ENCODE data around the gene TBC1D2. TPM values are rescaled to one million over a fixed set of nuclear protein-coding genes. Genes with fewer than 3 reads are reported as not detected.

Gene TBC1D2
- total and polyA plus RNA-seq, 2 of the 13 experiments (the other 11 are each of a cell fraction or from before 2014, with no cell fraction given) = 2.0 to 2.8 TPM

DNA sequence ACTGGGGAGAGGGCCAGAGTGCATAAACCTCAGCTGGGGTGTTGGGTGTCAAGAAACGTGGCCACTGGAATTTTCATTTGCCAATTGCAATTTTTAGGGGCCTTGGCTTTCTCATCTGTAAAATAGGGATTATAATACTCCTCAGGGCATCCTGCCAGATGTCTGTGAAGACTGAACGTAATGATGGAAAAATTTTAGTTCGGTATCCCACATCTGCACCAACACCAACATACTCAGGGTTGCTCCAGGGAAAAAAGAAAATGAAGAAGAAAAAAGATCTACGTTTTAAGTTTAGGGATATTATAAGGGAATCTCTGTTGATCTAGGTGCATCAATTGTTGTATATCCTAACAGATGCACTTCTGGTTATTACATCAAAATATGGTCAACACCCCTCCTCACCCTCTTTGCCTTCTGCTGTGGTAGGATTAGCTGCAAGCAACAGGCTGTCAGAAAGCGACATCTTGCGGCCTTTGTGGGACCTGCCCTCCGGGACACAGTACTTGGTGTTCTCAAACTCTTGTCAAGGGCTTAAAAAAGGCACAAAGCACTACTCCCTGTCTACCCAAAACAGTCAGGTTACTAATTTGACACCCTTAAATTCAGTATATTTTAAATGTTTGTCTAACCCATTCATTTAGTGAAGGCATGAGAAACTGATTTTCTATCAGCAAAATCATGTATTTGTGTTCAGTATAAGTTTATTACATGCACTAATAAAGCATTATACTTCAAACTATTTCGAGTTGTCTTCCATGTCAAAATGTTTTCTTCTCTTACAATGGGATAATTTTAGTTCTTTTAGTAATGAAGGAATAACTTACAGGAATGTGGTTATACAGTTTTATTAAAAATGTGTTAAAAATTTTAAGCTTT is 8.3 kb upstream of the TBC1D2 start (continued):
- no peak for TF ChIP-seq ZBTB3 (CRISPR knock-in tag; IDR thresholded peaks at IDR 0.05; ENCODE audit: borderline replicate concordance, low read depth)
- 0 out of 2 replicates have a peak, but pooled peaks have one; percentile 37 for TF ChIP-seq MIER2 (CRISPR knock-in tag; IDR thresholded peaks at IDR 0.05)
- TF ChIP-seq, protein P1, sequence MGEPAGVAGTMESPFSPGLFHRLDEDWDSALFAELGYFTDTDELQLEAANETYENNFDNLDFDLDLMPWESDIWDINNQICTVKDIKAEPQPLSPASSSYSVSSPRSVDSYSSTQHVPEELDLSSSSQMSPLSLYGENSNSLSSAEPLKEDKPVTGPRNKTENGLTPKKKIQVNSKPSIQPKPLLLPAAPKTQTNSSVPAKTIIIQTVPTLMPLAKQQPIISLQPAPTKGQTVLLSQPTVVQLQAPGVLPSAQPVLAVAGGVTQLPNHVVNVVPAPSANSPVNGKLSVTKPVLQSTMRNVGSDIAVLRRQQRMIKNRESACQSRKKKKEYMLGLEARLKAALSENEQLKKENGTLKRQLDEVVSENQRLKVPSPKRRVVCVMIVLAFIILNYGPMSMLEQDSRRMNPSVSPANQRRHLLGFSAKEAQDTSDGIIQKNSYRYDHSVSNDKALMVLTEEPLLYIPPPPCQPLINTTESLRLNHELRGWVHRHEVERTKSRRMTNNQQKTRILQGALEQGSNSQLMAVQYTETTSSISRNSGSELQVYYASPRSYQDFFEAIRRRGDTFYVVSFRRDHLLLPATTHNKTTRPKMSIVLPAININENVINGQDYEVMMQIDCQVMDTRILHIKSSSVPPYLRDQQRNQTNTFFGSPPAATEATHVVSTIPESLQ (CRISPR knock-in tag; conservative IDR thresholded peaks at IDR 0.05) = no peak
- 0 out of 2 replicates have a peak, but pooled peaks have one; percentile 35 for TF ChIP-seq ZKSCAN8 (CRISPR knock-in tag; IDR thresholded peaks at IDR 0.05; ENCODE audit: borderline replicate concordance)
- TF ChIP-seq KLF16 (CRISPR knock-in tag; IDR thresholded peaks at IDR 0.05) = 0 out of 4 replicates have a peak, but pooled peaks of 1 of the 2 experiments have one; percentile 40
- no peak for TF ChIP-seq ATAD3A (CRISPR knock-in tag; IDR thresholded peaks at IDR 0.05)
- no peak for TF ChIP-seq FOXK1 (CRISPR knock-in tag; IDR thresholded peaks at IDR 0.05; ENCODE audit: borderline replicate concordance, low read depth)
- no peak for TF ChIP-seq SOX13 (IDR thresholded peaks at IDR 0.05)
- 0 out of 4 replicates have a peak, but pooled peaks of 1 of the 2 experiments have one; percentile 10 for TF ChIP-seq SOX13 (CRISPR knock-in tag; conservative IDR thresholded peaks at IDR 0.05 in 1 of 2, IDR thresholded peaks at IDR 0.05 in 1 of 2)
- peak; percentile 39; the same call in 1 of the 2 replicates for TF ChIP-seq THAP11 (CRISPR knock-in tag; IDR thresholded peaks at IDR 0.05)
- TF ChIP-seq STAG1 (CRISPR knock-in tag; IDR thresholded peaks at IDR 0.05) = peak; percentile 98
- TF ChIP-seq, protein P2, sequence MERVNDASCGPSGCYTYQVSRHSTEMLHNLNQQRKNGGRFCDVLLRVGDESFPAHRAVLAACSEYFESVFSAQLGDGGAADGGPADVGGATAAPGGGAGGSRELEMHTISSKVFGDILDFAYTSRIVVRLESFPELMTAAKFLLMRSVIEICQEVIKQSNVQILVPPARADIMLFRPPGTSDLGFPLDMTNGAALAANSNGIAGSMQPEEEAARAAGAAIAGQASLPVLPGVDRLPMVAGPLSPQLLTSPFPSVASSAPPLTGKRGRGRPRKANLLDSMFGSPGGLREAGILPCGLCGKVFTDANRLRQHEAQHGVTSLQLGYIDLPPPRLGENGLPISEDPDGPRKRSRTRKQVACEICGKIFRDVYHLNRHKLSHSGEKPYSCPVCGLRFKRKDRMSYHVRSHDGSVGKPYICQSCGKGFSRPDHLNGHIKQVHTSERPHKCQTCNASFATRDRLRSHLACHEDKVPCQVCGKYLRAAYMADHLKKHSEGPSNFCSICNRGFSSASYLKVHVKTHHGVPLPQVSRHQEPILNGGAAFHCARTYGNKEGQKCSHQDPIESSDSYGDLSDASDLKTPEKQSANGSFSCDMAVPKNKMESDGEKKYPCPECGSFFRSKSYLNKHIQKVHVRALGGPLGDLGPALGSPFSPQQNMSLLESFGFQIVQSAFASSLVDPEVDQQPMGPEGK (CRISPR knock-in tag; IDR thresholded peaks at IDR 0.05) = 0 out of 2 replicates have a peak, but pooled peaks have one; percentile 24
- TF ChIP-seq CBX5 (CRISPR knock-in tag; IDR thresholded peaks at IDR 0.05; ENCODE audit: borderline replicate concordance) = 0 out of 2 replicates have a peak, but pooled peaks have one; percentile 31
- TF ChIP-seq ERF (CRISPR knock-in tag; IDR thresholded peaks at IDR 0.05) = peak; percentile 24; the same call in 1 of the 2 replicates

Data from HepG2 (cell line).